Hematopoietic multipotent progenitor cell (in vitro differentiated cells): ENCODE results near the gene XAB2. TPM values are rescaled to one million over a fixed set of nuclear protein-coding genes. Genes with fewer than 3 reads are reported as not detected.

Experiments
- DNase-seq, 3 donors: peaks; one replicate each; pipeline ENCODE4 v3.0.0-alpha.2; 2011 to 2015; ENCODE audit warnings: low read depth in 2 of 3, low spot score in 2 of 3
- total RNA-seq: library from RNA; depleted of rRNA; stranded (reverse); fragments of >200 nt; gene quantifications from one replicate; pipeline ENCODE4 v1.2.3, GENCODE V29; 2012

XAB2 gene
- total RNA-seq, 1 donor: 123 TPM

- no peak for DNase-seq
Observed at GRCh38 chr19:7636317-7636690, 7.0 kb upstream of the XAB2 start.

GRCh38 chr19:7635670-7636069, 6.3 kb upstream of the XAB2 start:
- no peak for DNase-seq

GRCh38 chr19:7633698-7634097, 4.4 kb upstream of the XAB2 start, which contains the start of gene PCP2:
TSS of gene PCP2 (minus strand) at chr19:7633719. CDS start at chr19:7633457, 262 bp downstream.
- DNase-seq: no peak

GRCh38 chr19:7632340-7633203, 3.2 kb upstream of the XAB2 start:
- DNase-seq: no peak

GRCh38 chr19:7631577-7631976, 2.2 kb upstream of the XAB2 start:
- no peak for DNase-seq

GRCh38 chr19:7628589-7629311, 595 bp downstream of the XAB2 start:
- no peak for DNase-seq

- no peak for DNase-seq
Observed at GRCh38 chr19:7627166-7627565, 2.2 kb downstream of the XAB2 start.

GRCh38 chr19:7625763-7626372, 3.5 kb downstream of the XAB2 start:
- no peak for DNase-seq

GRCh38 chr19:7624810-7625209, 4.5 kb downstream of the XAB2 start:
- no peak for DNase-seq

GRCh38 chr19:7623725-7624603, 5.4 kb downstream of the XAB2 start:
- no peak for DNase-seq

- DNase-seq: no peak
Observed at GRCh38 chr19:7622933-7623685, 6.2 kb downstream of the XAB2 start.

- no peak for DNase-seq
Observed at GRCh38 chr19:7620442-7621412, 8.6 kb downstream of the XAB2 start.

GRCh38 chr19:7619671-7620441, 9.5 kb downstream of the XAB2 start:
- no peak for DNase-seq

GRCh38 chr19:7618771-7619510, 10.4 kb downstream of the XAB2 start:
- no peak for DNase-seq

GRCh38 chr19:7618348-7618747, 11.0 kb downstream of the XAB2 start:
- DNase-seq: no peak

- no peak for DNase-seq
Observed at GRCh38 chr19:7617735-7618134, 11.6 kb downstream of the XAB2 start.

GRCh38 chr19:7617172-7617571, 12.2 kb downstream of the XAB2 start:
- DNase-seq: no peak
